Body of pancreas (tissue), 4 donors: ENCODE measurements around the gene TAF8. TPM values are rescaled to one million over a fixed set of nuclear protein-coding genes. Genes with fewer than 3 reads are reported as not detected.

Experiments used
- ATAC-seq: fragments of 150-250 bp; one replicate; pipeline ENCODE4 v1.9.1; 2016
- DNase-seq, 4 donors: peaks; one replicate each; pipeline ENCODE4 v3.0.0-alpha.2; 2019
- H3K27ac ChIP-seq, 4 donors: fragments of 200-600 bp; sonication (generic); 1 replicate in 3 of 4; 2 replicates in 1 of 4; pipeline versions ENCODE4 v1.5.1 to v1.6.1; 2016 to 2019; ENCODE audit warnings: mild to moderate bottlenecking in 1 of 4, mixed read lengths in 1 of 4, moderate library complexity in 1 of 4
- H3K27me3 ChIP-seq, 2 donors: fragments of 200-600 bp; sonication (generic); one replicate each; pipeline ENCODE4 v1.6.0; 2016; ENCODE audit warnings: mild to moderate bottlenecking in 1 of 2
- H3K36me3 ChIP-seq, 2 donors: fragments of 200-600 bp; sonication (generic); replicated peaks in 1 of 2; 2 replicates each; pipeline ENCODE4 v1.5.1; 2016; ENCODE audit warnings: low read depth in 2 of 2; ENCODE audit not compliant: insufficient read depth in 1 of 2
- H3K4me1 ChIP-seq: fragments of 200-600 bp; sonication (generic); one replicate; pipeline ENCODE4 v1.6.0; 2016
- H3K4me3 ChIP-seq, 2 donors: fragments of 200-600 bp; sonication (generic); 1 replicate in 1 of 2; 2 replicates in 1 of 2; pipeline ENCODE4 v1.5.1; 2016 to 2019
- H3K9me3 ChIP-seq, 3 donors: fragments of 200-600 bp; sonication (generic); 1 replicate in 2 of 3; 2 replicates in 1 of 3; pipeline ENCODE4 v1.5.1; 2016
- POLR2A ChIP-seq, 3 donors: fragments of 450-650 bp; IDR thresholded peaks; one replicate each; pipeline ENCODE4 v1.6.1; 2016; ENCODE audit warnings: antibody characterized with exemption in 3 of 3, mild to moderate bottlenecking in 2 of 3
- WGBS, 2 donors: methylation state at CpG; one replicate each; pipeline ENCODE4 v1.1.5; 2017; 5-methylcytosine and 5-hydroxymethylcytosine counted together
- intact Hi-C: fragments of 100-400 bp; cut with DNase I; formaldehyde crosslinking; loops from one replicate; pipeline ENCODE4 v1.15.1; 2023
- total RNA-seq, 2 donors: library from RNA; depleted of rRNA; stranded (reverse); fragments of >200 nt; gene quantifications; one replicate each; pipeline ENCODE4 v1.1.0, GENCODE V29; 2016
- TF ChIP-seq, protein P1 (sequence below), 7 experiments: fragments of 450-650 bp in 4 of 7; fragments of 200-600 bp in 3 of 7; sonication (generic) in 3 of 7; IDR thresholded peaks; one replicate each; pipeline ENCODE4 v1.5.1; 2016 to 2019; ENCODE audit warnings: antibody characterized with exemption in 7 of 7

Gene TAF8
- total RNA-seq, 2 donors from 2014 or later = 7.6 to 18.2 TPM

DNA sequence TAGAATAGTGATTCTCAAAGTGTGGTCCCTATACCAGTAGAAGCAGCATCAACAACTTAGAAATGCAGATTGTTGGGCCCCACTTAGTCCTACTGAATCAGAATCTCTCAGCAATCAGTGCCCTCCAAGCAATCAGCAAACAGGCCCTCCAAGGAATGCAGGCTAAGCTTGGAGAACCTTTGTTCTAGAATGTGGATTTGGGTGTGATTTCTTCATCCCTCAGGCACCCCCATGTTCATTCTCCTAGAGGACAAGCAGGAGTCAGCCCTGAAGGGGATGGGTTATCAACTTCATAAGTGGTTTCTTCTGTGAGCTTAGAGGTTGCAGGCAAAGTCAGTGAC, 40.5 kb upstream of the TAF8 start:
- no peak for DNase-seq
- H3K9me3 ChIP-seq = no peaks in the 10 kb centered on the region
- no peak for TF ChIP-seq POLR2A (IDR thresholded peaks at IDR 0.05)
- TF ChIP-seq, protein P1, sequence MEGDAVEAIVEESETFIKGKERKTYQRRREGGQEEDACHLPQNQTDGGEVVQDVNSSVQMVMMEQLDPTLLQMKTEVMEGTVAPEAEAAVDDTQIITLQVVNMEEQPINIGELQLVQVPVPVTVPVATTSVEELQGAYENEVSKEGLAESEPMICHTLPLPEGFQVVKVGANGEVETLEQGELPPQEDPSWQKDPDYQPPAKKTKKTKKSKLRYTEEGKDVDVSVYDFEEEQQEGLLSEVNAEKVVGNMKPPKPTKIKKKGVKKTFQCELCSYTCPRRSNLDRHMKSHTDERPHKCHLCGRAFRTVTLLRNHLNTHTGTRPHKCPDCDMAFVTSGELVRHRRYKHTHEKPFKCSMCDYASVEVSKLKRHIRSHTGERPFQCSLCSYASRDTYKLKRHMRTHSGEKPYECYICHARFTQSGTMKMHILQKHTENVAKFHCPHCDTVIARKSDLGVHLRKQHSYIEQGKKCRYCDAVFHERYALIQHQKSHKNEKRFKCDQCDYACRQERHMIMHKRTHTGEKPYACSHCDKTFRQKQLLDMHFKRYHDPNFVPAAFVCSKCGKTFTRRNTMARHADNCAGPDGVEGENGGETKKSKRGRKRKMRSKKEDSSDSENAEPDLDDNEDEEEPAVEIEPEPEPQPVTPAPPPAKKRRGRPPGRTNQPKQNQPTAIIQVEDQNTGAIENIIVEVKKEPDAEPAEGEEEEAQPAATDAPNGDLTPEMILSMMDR (IDR thresholded peaks at IDR 0.05) = no peak
- no peaks in the 10 kb centered on the region for H3K27me3 ChIP-seq
- H3K4me3 ChIP-seq = no peak overlapping the region
- no peak overlapping the region for H3K27ac ChIP-seq
- no peak for ATAC-seq
- H3K36me3 ChIP-seq = no peaks in the 10 kb centered on the region
- intact Hi-C loops = no loop called here
- H3K4me1 ChIP-seq = no peaks in the 10 kb centered on the region

DNA sequence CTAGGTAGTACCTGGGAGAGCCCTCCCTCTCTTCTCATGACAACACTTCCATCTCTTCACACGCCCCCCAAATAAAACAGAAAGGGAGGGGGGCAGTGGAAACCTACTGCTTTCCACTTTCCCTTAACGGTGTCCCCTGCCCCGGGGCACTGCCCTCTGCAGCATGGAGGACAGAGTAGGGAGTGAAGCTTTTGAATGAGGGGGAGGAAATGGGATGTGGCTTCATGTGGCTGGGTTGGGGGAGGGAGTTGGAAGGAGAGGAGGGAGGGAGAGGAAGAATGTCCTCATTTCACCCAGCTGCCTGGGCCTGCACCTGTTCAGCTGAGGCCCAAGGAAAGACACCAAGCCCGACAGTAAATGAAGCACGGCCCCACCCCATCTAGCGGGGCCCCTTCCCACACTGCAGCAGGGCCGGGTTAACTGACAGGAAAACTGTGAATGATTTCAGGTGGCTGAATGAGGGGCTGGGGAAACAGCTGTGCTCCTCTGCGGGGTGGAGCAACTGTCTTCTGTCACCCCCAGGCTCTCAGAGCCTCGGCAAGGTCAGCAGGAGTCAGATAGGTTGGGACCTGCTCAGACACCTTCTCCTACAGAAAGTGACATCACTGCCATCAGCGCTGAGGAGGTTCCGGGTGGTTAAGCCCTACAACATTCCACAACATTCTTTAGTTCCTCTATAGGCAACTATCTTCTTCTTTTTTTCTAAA, 40.0 kb upstream of the TAF8 start:
- Histone ChIP-seq H3K36me3 (no peaks in the 10 kb centered on the region), H3K27ac (no peak overlapping the region), H3K27me3 (no peaks in the 10 kb centered on the region), H3K4me1 (no peaks in the 10 kb centered on the region), H3K4me3 (no peak overlapping the region), H3K9me3 (no peaks in the 10 kb centered on the region)
- intact Hi-C loops = no loop called here
- WGBS, 2 donors = 33 to 83% methylated on average over 8 to 11 of the region's 11 CpGs
- ATAC-seq (no peak), DNase-seq (no peak)
- no peak for TF ChIP-seq POLR2A (IDR thresholded peaks at IDR 0.05)
- TF ChIP-seq, protein P1 (IDR thresholded peaks at IDR 0.05) = no peak

DNA sequence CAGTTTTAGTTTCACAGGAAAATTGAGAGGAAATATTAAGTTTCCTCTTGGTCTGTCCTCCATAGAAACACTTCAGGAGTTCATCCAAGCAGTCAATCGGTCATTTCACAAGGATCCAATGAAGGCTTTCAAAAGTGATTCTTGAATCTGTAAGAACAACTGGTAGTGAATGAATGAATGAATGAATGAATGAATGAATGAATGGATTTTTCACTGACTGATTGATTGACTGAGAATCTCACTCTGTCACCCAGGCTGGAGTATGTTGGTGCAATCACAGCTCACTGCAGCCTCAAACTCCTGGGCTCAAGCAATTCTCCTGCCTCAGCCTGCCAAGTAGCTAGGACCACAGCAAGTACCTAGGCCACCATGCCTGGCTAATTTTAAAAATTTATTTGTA, 39.4 kb upstream of the TAF8 start:
- no peak overlapping the region for H3K4me3 ChIP-seq
- 73 to 82% methylated on average over 1 of the region's 1 CpG for WGBS, 2 donors
- H3K27me3 ChIP-seq = no peaks in the 10 kb centered on the region
- no peak overlapping the region for H3K27ac ChIP-seq
- TF ChIP-seq, protein P1 (IDR thresholded peaks at IDR 0.05) = no peak
- TF ChIP-seq POLR2A (IDR thresholded peaks at IDR 0.05) = no peak
- H3K9me3 ChIP-seq = no peaks in the 10 kb centered on the region
- intact Hi-C loops = no loop called here
- no peak for ATAC-seq
- no peak for DNase-seq
- no peaks in the 10 kb centered on the region for H3K36me3 ChIP-seq
- H3K4me1 ChIP-seq = no peaks in the 10 kb centered on the region

DNA sequence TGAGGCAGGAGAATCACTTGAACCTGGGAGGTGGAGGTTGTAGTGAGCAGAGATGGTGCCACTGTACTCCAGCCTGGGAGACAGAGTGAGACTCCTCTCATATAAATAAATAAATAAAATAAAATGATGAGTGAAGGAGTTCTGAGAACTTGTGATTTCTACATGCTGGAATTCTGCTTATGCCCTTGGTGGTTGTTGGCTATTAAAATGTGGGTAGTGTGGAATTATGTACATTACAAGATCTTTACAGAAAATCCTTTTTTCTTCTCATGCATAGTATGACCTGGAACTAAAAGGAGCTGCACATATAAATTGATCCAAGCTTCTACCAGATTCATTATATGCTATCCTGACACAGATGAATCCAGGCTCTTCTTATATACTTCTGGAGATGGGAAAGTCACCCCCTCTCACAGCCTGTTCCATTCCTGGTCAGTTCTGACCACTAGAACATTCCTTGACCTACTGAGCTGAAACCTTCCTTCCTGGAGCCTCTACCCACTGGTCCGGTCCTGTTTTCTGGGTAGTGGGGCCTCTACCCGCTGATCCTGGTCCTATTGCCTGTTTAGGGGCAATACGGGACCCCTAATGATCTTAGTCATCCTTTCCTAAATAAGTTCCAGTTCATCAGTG, 37.7 kb upstream of the TAF8 start:
- no peak for ATAC-seq
- 98 to 100% methylated on average over 3 of the region's 3 CpGs for WGBS, 2 donors

More for the DNA sequence above, 37.7 kb upstream of the TAF8 start:
- no peak for DNase-seq
- TF ChIP-seq, protein P1 (IDR thresholded peaks at IDR 0.05) = no peak
- TF ChIP-seq POLR2A (IDR thresholded peaks at IDR 0.05) = no peak
- intact Hi-C loops = no loop called here
- no peak overlapping the region for H3K4me3 ChIP-seq
- no peaks in the 10 kb centered on the region for H3K27me3 ChIP-seq
- no peak overlapping the region for H3K27ac ChIP-seq
- no peaks in the 10 kb centered on the region for H3K36me3 ChIP-seq
- no peaks in the 10 kb centered on the region for H3K9me3 ChIP-seq
- no peaks in the 10 kb centered on the region for H3K4me1 ChIP-seq
